DND-41 (cell line): ENCODE measurements around the gene NKX1-2.

Experiments used
- ATAC-seq: fragments of 200-7000 bp; cut with Tn5 transposase; 3 replicates; pipeline ENCODE4 v1.9.1; 2021; ENCODE audit warnings: low read depth; ENCODE audit not compliant: insufficient read depth
- DNase-seq: peaks from one replicate; pipeline ENCODE4 v3.0.0-alpha.2; 2020
- H2AFZ ChIP-seq: 2 replicates; pipeline ENCODE4 v1.6.0; 2012; ENCODE audit warnings: low read depth, low read length
- H3K27ac ChIP-seq: 2 replicates; pipeline ENCODE4 v1.5.1; 2012; ENCODE audit warnings: low read length, inconsistent platforms
- H3K27me3 ChIP-seq: fragments of 200-600 bp; sonication (generic); 2 replicates; pipeline ENCODE4 v1.6.0; 2012; ENCODE audit warnings: low read length, mild to moderate bottlenecking, inconsistent platforms; ENCODE audit not compliant: insufficient read depth, poor library complexity
- H3K36me3 ChIP-seq: 2 replicates; pipeline ENCODE4 v1.5.1; 2012; ENCODE audit warnings: low read length, inconsistent platforms; ENCODE audit not compliant: insufficient read depth
- H3K4me1 ChIP-seq: 2 replicates; pipeline ENCODE4 v1.5.1; 2012; ENCODE audit warnings: mild to moderate bottlenecking, low read length; ENCODE audit not compliant: insufficient read depth
- H3K4me2 ChIP-seq: 2 replicates; pipeline ENCODE4 v1.6.0; 2012; ENCODE audit warnings: mild to moderate bottlenecking, moderate library complexity, low read length, inconsistent platforms; ENCODE audit not compliant: insufficient read depth
- H3K4me3 ChIP-seq, 2 experiments: fragments of 200-600 bp in 1 of 2; shearing (Covaris generic) in 1 of 2; 2 replicates each; pipeline ENCODE4 v1.5.1; 2012 to 2016; ENCODE audit warnings: inconsistent platforms in 2 of 2, low read length in 2 of 2, mild to moderate bottlenecking in 2 of 2, low read depth in 1 of 2, moderate library complexity in 1 of 2
- H3K79me2 ChIP-seq: 2 replicates; pipeline ENCODE4 v1.6.0; 2012; ENCODE audit warnings: low read length, inconsistent platforms; ENCODE audit not compliant: insufficient read depth
- H3K9ac ChIP-seq: 2 replicates; pipeline ENCODE4 v1.6.0; 2012; ENCODE audit warnings: low read depth, mild to moderate bottlenecking, inconsistent platforms, low read length, moderate library complexity
- H3K9me3 ChIP-seq: 2 replicates; pipeline ENCODE4 v1.5.1; 2012; ENCODE audit warnings: low read length, moderate library complexity, mild to moderate bottlenecking, inconsistent platforms; ENCODE audit not compliant: insufficient read depth, severe bottlenecking
- H4K20me1 ChIP-seq: 2 replicates; pipeline ENCODE4 v1.6.0; 2012; ENCODE audit warnings: low read length; ENCODE audit not compliant: insufficient read depth
- CTCF ChIP-seq: IDR thresholded peaks from 2 replicates; pipeline ENCODE4 v1.5.1; 2012; ENCODE audit warnings: borderline replicate concordance, low read length, moderate library complexity, mild to moderate bottlenecking; ENCODE audit not compliant: poor library complexity, severe bottlenecking; ENCODE audit errors: extremely low read depth
- EZH2 ChIP-seq: IDR thresholded peaks from 3 replicates; pipeline ENCODE4 v1.6.1; 2012; ENCODE audit warnings: borderline replicate concordance, low read depth, mild to moderate bottlenecking, moderate library complexity, low read length, inconsistent platforms; ENCODE audit not compliant: severe bottlenecking

The NKX1-2 gene

GRCh38 chr10:124482876-124483275, 33.0 kb upstream of the NKX1-2 start:
- Histone ChIP-seq H3K4me1 (no peaks in the 10 kb centered on the region), H3K27ac (no peak overlapping the region), H4K20me1 (0 out of 2 replicates have a peak, but pooled peaks cover 7% of the 10 kb centered on the region), H3K9me3 (peaks cover 5% of the 10 kb centered on the region), H3K9ac (no peak overlapping the region), H2AFZ (no peak overlapping the region), H3K79me2 (no peaks in the 10 kb centered on the region), H3K4me2 (no peak overlapping the region), H3K4me3 (no peak overlapping the region), H3K36me3 (no peaks in the 10 kb centered on the region), H3K27me3 (no peaks in the 10 kb centered on the region)
- no peak for DNase-seq
- no peak for TF ChIP-seq CTCF
- TF ChIP-seq EZH2, result no peak
- ATAC-seq, result no peak

- Histone ChIP-seq H3K4me2 (no peak overlapping the region), H3K79me2 (no peaks in the 10 kb centered on the region), H3K27me3 (no peaks in the 10 kb centered on the region), H3K36me3 (no peaks in the 10 kb centered on the region), H3K9me3 (peaks cover 5% of the 10 kb centered on the region), H3K27ac (no peak overlapping the region), H3K9ac (no peak overlapping the region), H4K20me1 (0 out of 2 replicates have a peak, but pooled peaks cover 10% of the 10 kb centered on the region), H3K4me1 (no peaks in the 10 kb centered on the region), H2AFZ (no peak overlapping the region), H3K4me3 (no peak overlapping the region)
- ATAC-seq (no peak), DNase-seq (no peak)
- TF ChIP-seq EZH2, result no peak
- TF ChIP-seq CTCF, result no peak
Observed at GRCh38 chr10:124482236-124482800, 32.5 kb upstream of the NKX1-2 start.

- DNase-seq (no peak), ATAC-seq (no peak)
- Histone ChIP-seq H3K4me1 (no peaks in the 10 kb centered on the region), H3K4me2 (no peak overlapping the region), H3K9me3 (peaks cover under 1% of the 10 kb centered on the region), H3K4me3 (no peak overlapping the region), H3K36me3 (no peaks in the 10 kb centered on the region), H2AFZ (no peak overlapping the region), H3K79me2 (no peaks in the 10 kb centered on the region), H3K27me3 (no peaks in the 10 kb centered on the region), H3K9ac (no peak overlapping the region), H4K20me1 (0 out of 2 replicates have a peak, but pooled peaks cover 10% of the 10 kb centered on the region), H3K27ac (no peak overlapping the region)
- no peak for TF ChIP-seq EZH2
- TF ChIP-seq CTCF, result no peak
Observed at GRCh38 chr10:124481717-124482116, 31.9 kb upstream of the NKX1-2 start.

- no peaks in the 10 kb centered on the region for H3K27me3 ChIP-seq
- no peaks in the 10 kb centered on the region for H3K79me2 ChIP-seq
- DNase-seq (no peak), ATAC-seq (no peak)
- H3K4me3 ChIP-seq, result no peak overlapping the region
- no peaks in the 10 kb centered on the region for H3K9me3 ChIP-seq
- no peak overlapping the region for H2AFZ ChIP-seq
- no peaks in the 10 kb centered on the region for H3K4me1 ChIP-seq
- no peaks in the 10 kb centered on the region for H3K36me3 ChIP-seq
- 0 out of 2 replicates have a peak, but pooled peaks cover 14% of the 10 kb centered on the region for H4K20me1 ChIP-seq
- H3K9ac ChIP-seq, result no peak overlapping the region
- H3K4me2 ChIP-seq, result no peak overlapping the region
- no peak for TF ChIP-seq EZH2
- H3K27ac ChIP-seq, result no peak overlapping the region
Observed at GRCh38 chr10:124480860-124481259, 31.0 kb upstream of the NKX1-2 start.
